GM13976 (cell line): ENCODE measurements around the gene CTCF.

Experiments used
- DNase-seq: peaks from one replicate; pipeline ENCODE4 v3.0.0; 2012; ENCODE audit warnings: low spot score
- in situ Hi-C: fragments of 300-500 bp; cut with MboI; formaldehyde crosslinking; loops from one replicate; pipeline ENCODE4 v1.12.0; 2022; ENCODE audit warnings: low sequenced_read_pairs, mixed read lengths, inconsistent platforms; ENCODE audit not compliant: unreplicated experiment
- TF ChIP-seq, protein P1 (sequence below): IDR thresholded peaks from 2 replicates; pipeline ENCODE4 v1.5.1; 2012; ENCODE audit warnings: borderline replicate concordance, mild to moderate bottlenecking; ENCODE audit not compliant: insufficient read depth; ENCODE audit errors: extremely low read depth, missing control alignments, control extremely low read depth

The CTCF gene

GRCh38 chr16:67605641-67606040, 43.3 kb downstream of the CTCF start:
- no peak for DNase-seq
- in situ Hi-C loops: no loop called here
- TF ChIP-seq, protein P1, sequence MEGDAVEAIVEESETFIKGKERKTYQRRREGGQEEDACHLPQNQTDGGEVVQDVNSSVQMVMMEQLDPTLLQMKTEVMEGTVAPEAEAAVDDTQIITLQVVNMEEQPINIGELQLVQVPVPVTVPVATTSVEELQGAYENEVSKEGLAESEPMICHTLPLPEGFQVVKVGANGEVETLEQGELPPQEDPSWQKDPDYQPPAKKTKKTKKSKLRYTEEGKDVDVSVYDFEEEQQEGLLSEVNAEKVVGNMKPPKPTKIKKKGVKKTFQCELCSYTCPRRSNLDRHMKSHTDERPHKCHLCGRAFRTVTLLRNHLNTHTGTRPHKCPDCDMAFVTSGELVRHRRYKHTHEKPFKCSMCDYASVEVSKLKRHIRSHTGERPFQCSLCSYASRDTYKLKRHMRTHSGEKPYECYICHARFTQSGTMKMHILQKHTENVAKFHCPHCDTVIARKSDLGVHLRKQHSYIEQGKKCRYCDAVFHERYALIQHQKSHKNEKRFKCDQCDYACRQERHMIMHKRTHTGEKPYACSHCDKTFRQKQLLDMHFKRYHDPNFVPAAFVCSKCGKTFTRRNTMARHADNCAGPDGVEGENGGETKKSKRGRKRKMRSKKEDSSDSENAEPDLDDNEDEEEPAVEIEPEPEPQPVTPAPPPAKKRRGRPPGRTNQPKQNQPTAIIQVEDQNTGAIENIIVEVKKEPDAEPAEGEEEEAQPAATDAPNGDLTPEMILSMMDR: no peak

GRCh38 chr16:67606632-67607031, 44.3 kb downstream of the CTCF start:
- DNase-seq: no peak
- in situ Hi-C loops: no loop called here
- TF ChIP-seq, protein P1: no peak

- TF ChIP-seq, protein P1: no peak
- in situ Hi-C loops: no loop called here
- DNase-seq: peak; percentile 38
Observed at GRCh38 chr16:67608364-67608763, 46.0 kb downstream of the CTCF start.

GRCh38 chr16:67613808-67614207, 51.5 kb downstream of the CTCF start:
- in situ Hi-C loops: no loop called here
- TF ChIP-seq, protein P1: no peak
- DNase-seq: no peak

DNA sequence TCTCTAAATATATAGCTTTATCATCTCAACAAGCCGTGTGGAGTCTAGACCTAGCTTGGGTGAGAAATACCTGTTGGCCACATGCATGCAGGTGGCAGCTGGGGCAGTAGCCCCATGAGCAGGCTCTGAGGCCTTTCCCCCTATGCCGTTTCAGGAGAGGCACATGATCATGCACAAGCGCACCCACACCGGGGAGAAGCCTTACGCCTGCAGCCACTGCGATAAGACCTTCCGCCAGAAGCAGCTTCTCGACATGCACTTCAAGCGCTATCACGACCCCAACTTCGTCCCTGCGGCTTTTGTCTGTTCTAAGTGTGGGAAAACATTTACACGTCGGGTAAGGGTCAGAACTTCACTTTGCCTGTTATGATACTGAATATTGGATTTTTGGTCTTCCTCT, 65.9 kb downstream of the CTCF start:
- in situ Hi-C loops: no loop called here
- TF ChIP-seq, protein P1: no peak
- DNase-seq: no peak

GRCh38 chr16:67632415-67633172, 70.3 kb downstream of the CTCF start:
- TF ChIP-seq, protein P1: no peak
- in situ Hi-C loops: no loop called here
- no peak for DNase-seq
